Prostate gland (tissue), 2 donors: ENCODE data around the gene HERC6. TPM values are rescaled to one million over a fixed set of nuclear protein-coding genes. Genes with fewer than 3 reads are reported as not detected.

Experiments
- DNase-seq: peaks from one replicate; pipeline ENCODE4 v3.0.0-alpha.2; 2019; ENCODE audit warnings: low spot score
- H3K27ac ChIP-seq, 2 donors: fragments of 200-600 bp; sonication (generic); 2 replicates each; pipeline ENCODE4 v1.5.1; 2017 to 2019
- H3K27me3 ChIP-seq: fragments of 200-600 bp; sonication (generic); replicated peaks from 2 replicates; pipeline ENCODE4 v1.5.1; 2019; ENCODE audit not compliant: insufficient read depth
- H3K36me3 ChIP-seq, 2 donors: fragments of 200-600 bp; sonication (generic); 1 replicate in 1 of 2; 2 replicates in 1 of 2; pipeline versions ENCODE4 v1.5.1 to v1.8.1; 2017 to 2019
- H3K4me1 ChIP-seq: fragments of 200-600 bp; sonication (generic); replicated peaks from 2 replicates; pipeline ENCODE4 v1.5.1; 2019
- H3K4me3 ChIP-seq, 2 donors: fragments of 200-600 bp; sonication (generic); 2 replicates each; pipeline ENCODE4 v1.5.1; 2017 to 2019
- H3K9me3 ChIP-seq: fragments of 200-600 bp; sonication (generic); 2 replicates; pipeline ENCODE4 v1.5.1; 2017
- CTCF ChIP-seq, 4 experiments: fragments of 200-600 bp in 2 of 4; fragments of 450-650 bp in 2 of 4; sonication (generic) in 2 of 4; IDR thresholded peaks; 1 replicate in 3 of 4; 2 replicates in 1 of 4; pipeline ENCODE4 v1.5.1; 2016 to 2019; ENCODE audit warnings: antibody characterized with exemption in 4 of 4, mild to moderate bottlenecking in 2 of 4, moderate library complexity in 2 of 4
- POLR2A ChIP-seq: fragments of 450-650 bp; IDR thresholded peaks from one replicate; pipeline ENCODE4 v1.6.1; 2016; ENCODE audit warnings: antibody characterized with exemption, mild to moderate bottlenecking
- POLR2AphosphoS5 ChIP-seq: sonication (generic); formaldehyde crosslinking; IDR thresholded peaks from one replicate; pipeline ENCODE4 v1.6.1; 2017; ENCODE audit warnings: antibody characterized with exemption
- WGBS: methylation state at CpG from one replicate; pipeline ENCODE4 v1.1.5; 2018; 5-methylcytosine and 5-hydroxymethylcytosine counted together
- intact Hi-C: fragments of 100-400 bp; cut with DNase I; formaldehyde crosslinking; loops from one replicate; pipeline ENCODE4 v1.14.2; 2022
- total RNA-seq, 2 donors: library from RNA; depleted of rRNA; stranded (reverse); fragments of >200 nt; gene quantifications; one replicate each; pipeline ENCODE4 v1.1.0, GENCODE V29; 2016

The HERC6 gene
- total RNA-seq, 2 donors from 2014 or later, result 16.0 to 20.6 TPM

GRCh38 chr4:88448889-88449288, 70.2 kb downstream of the HERC6 start:
- no peak for TF ChIP-seq CTCF (IDR thresholded peaks at IDR 0.05)
- no peak for TF ChIP-seq POLR2AphosphoS5
- TF ChIP-seq POLR2A, result no peak
- Histone ChIP-seq H3K9me3 (no peaks in the 10 kb centered on the region), H3K27me3 (no peaks in the 10 kb centered on the region), H3K4me3 (no peak overlapping the region), H3K27ac (no peak overlapping the region), H3K4me1 (no peaks in the 10 kb centered on the region), H3K36me3 (no peaks in the 10 kb centered on the region)
- no peak for DNase-seq
- intact Hi-C loops, result no loop called here

- H3K27me3 ChIP-seq, result no peaks in the 10 kb centered on the region
- no peaks in the 10 kb centered on the region for H3K9me3 ChIP-seq
- no peak overlapping the region for H3K4me3 ChIP-seq
- intact Hi-C loops, result no loop called here
- H3K4me1 ChIP-seq, result no peaks in the 10 kb centered on the region
- DNase-seq, result peak; percentile 39
- TF ChIP-seq CTCF (IDR thresholded peaks at IDR 0.05), result no peak
- no peak for TF ChIP-seq POLR2A
- peak; percentile 62 for TF ChIP-seq POLR2AphosphoS5
- no peaks in the 10 kb centered on the region for H3K36me3 ChIP-seq
- H3K27ac ChIP-seq, result no peak overlapping the region
Observed at GRCh38 chr4:88449290-88449689, 70.6 kb downstream of the HERC6 start.

GRCh38 chr4:88451205-88451604, 72.6 kb downstream of the HERC6 start:
- H3K4me3 ChIP-seq, result no peak overlapping the region
- intact Hi-C loops, result loop anchor here (10.0 kb wide), 1 partner anchor 416 kb away; no protein-coding TSS in a partner anchor
- H3K4me1 ChIP-seq, result no peaks in the 10 kb centered on the region
- H3K36me3 ChIP-seq, result no peaks in the 10 kb centered on the region
- no peak overlapping the region for H3K27ac ChIP-seq
- DNase-seq, result no peak
- no peaks in the 10 kb centered on the region for H3K27me3 ChIP-seq
- no peaks in the 10 kb centered on the region for H3K9me3 ChIP-seq
- 75% methylated on average over 2 of the region's 2 CpGs for whole genome bisulfite sequencing
- TF ChIP-seq CTCF (IDR thresholded peaks at IDR 0.05) (no peak), POLR2A (no peak), POLR2AphosphoS5 (no peak)

- Histone ChIP-seq H3K27ac (no peak overlapping the region), H3K4me3 (no peak overlapping the region), H3K9me3 (no peaks in the 10 kb centered on the region), H3K36me3 (no peaks in the 10 kb centered on the region), H3K4me1 (no peaks in the 10 kb centered on the region), H3K27me3 (no peaks in the 10 kb centered on the region)
- intact Hi-C loops, result loop anchor here (10.0 kb wide), 1 partner anchor 418 kb away; no protein-coding TSS in a partner anchor
- 69% methylated on average over 2 of the region's 2 CpGs for WGBS
- TF ChIP-seq CTCF (IDR thresholded peaks at IDR 0.05) (no peak), POLR2AphosphoS5 (no peak), POLR2A (no peak)
- DNase-seq, result no peak
Observed at GRCh38 chr4:88452912-88453311, 74.3 kb downstream of the HERC6 start.

- Histone ChIP-seq H3K27me3 (no peaks in the 10 kb centered on the region), H3K27ac (peak within 1 kb of the TSS; percentile 69 to 73), H3K4me3 (peak within 1 kb of the TSS; percentile 70 to 74), H3K9me3 (no peaks in the 10 kb centered on the region), H3K4me1 (no peaks in the 10 kb centered on the region), H3K36me3 (no peaks in the 10 kb centered on the region)
- peak; percentile 79 for DNase-seq
- peak; percentile 63 for TF ChIP-seq POLR2A
- peak; percentile 69 to 86 (median 75) for TF ChIP-seq CTCF (IDR thresholded peaks at IDR 0.05)
- TF ChIP-seq POLR2AphosphoS5, result peak; percentile 84
- WGBS, result under 1% methylated on average over 56 of the region's 57 CpGs
- intact Hi-C loops, result loop anchor here (2.0 to 10.0 kb wide), 5 partner anchors 66 to 422 kb away; partner anchors contain the start of genes HERC6 and PYURF
Observed at GRCh38 chr4:88456670-88457306, 78.1 kb downstream of the HERC6 start, which contains the start of gene HERC5. TSS of gene HERC5 (plus strand) at chr4:88457119. CDS start at chr4:88457270, 151 bp downstream.
